HEK293 (cell line): ENCODE measurements around the gene ICE1.

Source experiments
- CTCF ChIA-PET: fragments of 350-600 bp; formaldehyde crosslinking; extraction: SDS; loops from one replicate; lab custom pipeline; 2021; ENCODE audit warnings: antibody characterized with exemption; lab: Yijun Ruan, JAX
- POLR2A ChIA-PET: fragments of 300-600 bp; formaldehyde crosslinking; extraction: SDS; loops from one replicate; lab custom pipeline; 2020; ENCODE audit warnings: antibody characterized with exemption, inconsistent platforms; lab: Yijun Ruan, JAX
- H3K27ac ChIP-seq: fragments of 200-500 bp; sonication (Bioruptor generic); 2 replicates; pipeline ENCODE4 v1.5.1; 2014; ENCODE audit warnings: low read depth, low read length, control low read depth, inconsistent platforms; ENCODE audit errors: extremely low read depth
- H3K36me3 ChIP-seq, 2 experiments: fragments of 200-500 bp in 1 of 2; sonication (Bioruptor generic) in 1 of 2; 1 replicate in 1 of 2; 2 replicates in 1 of 2; pipeline ENCODE4 v1.5.1; 2014 to 2017; ENCODE audit warnings: inconsistent platforms in 2 of 2, low read length in 2 of 2; ENCODE audit not compliant: control insufficient read depth in 2 of 2, insufficient read depth in 1 of 2
- H3K4me1 ChIP-seq: fragments of 200-500 bp; sonication (Bioruptor generic); 2 replicates; pipeline ENCODE4 v1.5.1; 2014; ENCODE audit warnings: mild to moderate bottlenecking, low read length, inconsistent platforms; ENCODE audit not compliant: control insufficient read depth, insufficient read depth
- H3K4me3 ChIP-seq: 2 replicates; pipeline ENCODE4 v1.5.1; 2011; ENCODE audit warnings: low read depth, mild to moderate bottlenecking, control low read depth, low read length, moderate library complexity
- H3K9me3 ChIP-seq: fragments of 200-500 bp; sonication (Bioruptor generic); 2 replicates; pipeline ENCODE4 v1.5.1; 2014; ENCODE audit warnings: low read depth, low read length, inconsistent platforms; ENCODE audit not compliant: control insufficient read depth, insufficient read depth
- AEBP2 ChIP-seq: fragments of 450-650 bp; formaldehyde crosslinking; IDR thresholded peaks from 2 replicates; pipeline ENCODE4 v1.5.1; 2016; ENCODE audit warnings: missing biosample characterization, missing genetic modification characterization, borderline replicate concordance
- BCL11B ChIP-seq: fragments of 450-650 bp; formaldehyde crosslinking; IDR thresholded peaks from 2 replicates; pipeline ENCODE4 v1.5.1; 2016; ENCODE audit warnings: low read depth, missing biosample characterization, missing genetic modification characterization
- GLI2 ChIP-seq: fragments of 450-650 bp; formaldehyde crosslinking; IDR thresholded peaks from 2 replicates; pipeline ENCODE4; 2017; ENCODE audit warnings: missing biosample characterization, missing genetic modification characterization, low read depth, borderline replicate concordance
- HIC1 ChIP-seq: fragments of 450-650 bp; formaldehyde crosslinking; IDR thresholded peaks from 2 replicates; pipeline ENCODE4 v1.5.1; 2016; ENCODE audit warnings: missing biosample characterization, missing genetic modification characterization
- REPIN1 ChIP-seq: fragments of 450-650 bp; formaldehyde crosslinking; IDR thresholded peaks from 2 replicates; pipeline ENCODE4 v1.5.1; 2017; ENCODE audit warnings: missing biosample characterization, missing genetic modification characterization, low read depth
- SCRT1 ChIP-seq: fragments of 450-650 bp; formaldehyde crosslinking; IDR thresholded peaks from 2 replicates; pipeline ENCODE4 v1.5.1; 2016; ENCODE audit warnings: missing biosample characterization, missing genetic modification characterization, borderline replicate concordance
- SETDB1 ChIP-seq: IDR thresholded peaks from one replicate; pipeline ENCODE4 v1.6.1; 2017; ENCODE audit warnings: mild to moderate bottlenecking, low read length, moderate library complexity, mixed read lengths; ENCODE audit not compliant: insufficient read length
- ZFP3 ChIP-seq: fragments of 450-650 bp; formaldehyde crosslinking; IDR thresholded peaks from 2 replicates; pipeline ENCODE4 v1.5.1; 2016; ENCODE audit warnings: low read depth, missing biosample characterization, missing genetic modification characterization
- ZNF114 ChIP-seq: fragments of 450-650 bp; formaldehyde crosslinking; IDR thresholded peaks from 2 replicates; pipeline ENCODE4 v1.5.0; 2017; ENCODE audit warnings: missing biosample characterization, missing genetic modification characterization
- ZNF132 ChIP-seq: fragments of 450-650 bp; formaldehyde crosslinking; IDR thresholded peaks from 2 replicates; pipeline ENCODE4 v1.5.1; 2017; ENCODE audit warnings: missing biosample characterization, missing genetic modification characterization, borderline replicate concordance
- ZNF24 ChIP-seq: fragments of 450-650 bp; formaldehyde crosslinking; IDR thresholded peaks from 2 replicates; pipeline ENCODE4 v1.5.1; 2016; ENCODE audit warnings: missing biosample characterization, missing genetic modification characterization
- ZNF280C ChIP-seq: fragments of 450-650 bp; formaldehyde crosslinking; IDR thresholded peaks from 2 replicates; pipeline ENCODE4 v1.5.1; 2016; ENCODE audit warnings: missing biosample characterization, missing genetic modification characterization
- ZNF501 ChIP-seq: fragments of 450-650 bp; formaldehyde crosslinking; IDR thresholded peaks from 2 replicates; pipeline ENCODE4 v1.5.1; 2016; ENCODE audit warnings: missing biosample characterization, missing genetic modification characterization
- ZNF530 ChIP-seq: fragments of 450-650 bp; formaldehyde crosslinking; IDR thresholded peaks from 2 replicates; pipeline ENCODE4 v1.5.1; 2016; ENCODE audit warnings: low read depth, missing biosample characterization, missing genetic modification characterization
- ZNF549 ChIP-seq: fragments of 450-650 bp; IDR thresholded peaks from 2 replicates; pipeline ENCODE4 v1.5.1; 2018; ENCODE audit warnings: missing biosample characterization, missing genetic modification characterization, mild to moderate bottlenecking, inconsistent platforms, moderate library complexity
- ZNF621 ChIP-seq: fragments of 450-650 bp; formaldehyde crosslinking; IDR thresholded peaks from 2 replicates; pipeline ENCODE4 v1.5.1; 2017; ENCODE audit warnings: missing biosample characterization, missing genetic modification characterization
- ZNF654 ChIP-seq: fragments of 450-650 bp; formaldehyde crosslinking; IDR thresholded peaks from 2 replicates; pipeline ENCODE4 v1.5.1; 2016; ENCODE audit warnings: low read depth, missing biosample characterization, missing genetic modification characterization
- ZNF692 ChIP-seq: fragments of 450-650 bp; formaldehyde crosslinking; IDR thresholded peaks from 2 replicates; pipeline ENCODE4 v1.5.1; 2016; ENCODE audit warnings: missing biosample characterization, missing genetic modification characterization

ICE1 gene

GRCh38 chr5:5398071-5398470 is 24.4 kb upstream of the ICE1 start:
- ChIA-PET POLR2A (no interaction called here), CTCF (interaction anchor here (0.7 to 5.7 kb wide), 2 partner anchors 20 to 681 kb away, joined by 5 to 45 read pairs; no protein-coding TSS in a partner anchor)
- H3K4me3 ChIP-seq: no peak overlapping the region
- H3K9me3 ChIP-seq: no peaks in the 10 kb centered on the region
- no peaks in the 10 kb centered on the region for H3K4me1 ChIP-seq
- no peaks in the 10 kb centered on the region for H3K36me3 ChIP-seq
- H3K27ac ChIP-seq: no peak overlapping the region
- TF ChIP-seq HIC1 (tag by site-specific recombination): no peak

- no peaks in the 10 kb centered on the region for H3K9me3 ChIP-seq
- TF ChIP-seq ZNF280C (tag by site-specific recombination) (no peak), ZNF654 (tag by site-specific recombination) (no peak), ZNF530 (tag by site-specific recombination) (no peak), SETDB1 (no peak), ZNF132 (tag by site-specific recombination) (no peak), ZNF114 (no peak), REPIN1 (tag by site-specific recombination) (no peak)
- TF ChIP-seq, all 188 proteins: peak for 0
- H3K36me3 ChIP-seq: no peaks in the 10 kb centered on the region
- no peak overlapping the region for H3K4me3 ChIP-seq
- ChIA-PET CTCF (interaction anchor here (0.5 to 0.7 kb wide), 2 partner anchors 18 to 644 kb away, joined by 3 to 4 read pairs; no protein-coding TSS in a partner anchor), POLR2A (no interaction called here)
- H3K27ac ChIP-seq: no peak overlapping the region
- H3K4me1 ChIP-seq: no peaks in the 10 kb centered on the region
Observed at GRCh38 chr5:5401095-5401494, 21.4 kb upstream of the ICE1 start.

- H3K27ac ChIP-seq: no peak overlapping the region
- no peaks in the 10 kb centered on the region for H3K36me3 ChIP-seq
- ChIA-PET POLR2A (interaction anchor here (1.0 kb wide), 1 partner anchor 19 kb away, joined by 3 read pairs; the partner anchor contains the start of gene ICE1), CTCF (interaction anchor here (0.5 to 2.5 kb wide), 3 partner anchors 9 to 77 kb away, joined by 3 to 22 read pairs (median 4); no protein-coding TSS in a partner anchor)
- no peaks in the 10 kb centered on the region for H3K9me3 ChIP-seq
- H3K4me1 ChIP-seq: no peaks in the 10 kb centered on the region
- no peak for TF ChIP-seq AEBP2 (tag by site-specific recombination)
- no peak for TF ChIP-seq ZNF692 (tag by site-specific recombination)
- no peak for TF ChIP-seq ZNF24 (tag by site-specific recombination)
- no peak for TF ChIP-seq ZNF621 (tag by site-specific recombination)
- TF ChIP-seq GLI2: no peak
- TF ChIP-seq SCRT1 (tag by site-specific recombination): no peak
- TF ChIP-seq ZNF549 (tag by site-specific recombination): no peak
- no peak for TF ChIP-seq ZFP3 (tag by site-specific recombination)
- TF ChIP-seq BCL11B (tag by site-specific recombination): no peak
- no peak for TF ChIP-seq ZNF501 (tag by site-specific recombination)
- no peak overlapping the region for H3K4me3 ChIP-seq
Observed at GRCh38 chr5:5403741-5404140, 18.7 kb upstream of the ICE1 start.
